ENCODE data around the gene ZNF208.

DNA sequence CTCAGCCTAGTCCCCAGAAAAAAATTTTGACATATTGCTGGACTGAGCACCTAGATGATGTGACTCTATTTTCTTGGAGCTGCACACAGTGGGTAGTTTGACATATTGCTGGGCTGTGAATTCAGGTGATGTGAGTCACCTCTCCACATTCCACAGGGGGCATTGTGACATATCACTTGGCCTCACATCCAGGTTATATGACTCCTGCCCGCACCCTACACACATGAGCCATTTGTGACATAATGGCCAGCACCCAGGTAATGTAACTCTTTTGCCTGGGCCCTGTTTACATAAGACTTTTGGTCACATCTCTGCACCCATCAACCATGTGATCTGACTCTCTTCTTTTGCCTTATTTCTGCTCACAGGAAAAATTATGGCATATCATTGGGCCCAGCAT, 119.7 kb downstream of the ZNF208 start:
- TF ChIP-seq POLR2AphosphoS5 (IDR thresholded peaks at IDR 0.05) = no peak
- TF ChIP-seq, protein P1, sequence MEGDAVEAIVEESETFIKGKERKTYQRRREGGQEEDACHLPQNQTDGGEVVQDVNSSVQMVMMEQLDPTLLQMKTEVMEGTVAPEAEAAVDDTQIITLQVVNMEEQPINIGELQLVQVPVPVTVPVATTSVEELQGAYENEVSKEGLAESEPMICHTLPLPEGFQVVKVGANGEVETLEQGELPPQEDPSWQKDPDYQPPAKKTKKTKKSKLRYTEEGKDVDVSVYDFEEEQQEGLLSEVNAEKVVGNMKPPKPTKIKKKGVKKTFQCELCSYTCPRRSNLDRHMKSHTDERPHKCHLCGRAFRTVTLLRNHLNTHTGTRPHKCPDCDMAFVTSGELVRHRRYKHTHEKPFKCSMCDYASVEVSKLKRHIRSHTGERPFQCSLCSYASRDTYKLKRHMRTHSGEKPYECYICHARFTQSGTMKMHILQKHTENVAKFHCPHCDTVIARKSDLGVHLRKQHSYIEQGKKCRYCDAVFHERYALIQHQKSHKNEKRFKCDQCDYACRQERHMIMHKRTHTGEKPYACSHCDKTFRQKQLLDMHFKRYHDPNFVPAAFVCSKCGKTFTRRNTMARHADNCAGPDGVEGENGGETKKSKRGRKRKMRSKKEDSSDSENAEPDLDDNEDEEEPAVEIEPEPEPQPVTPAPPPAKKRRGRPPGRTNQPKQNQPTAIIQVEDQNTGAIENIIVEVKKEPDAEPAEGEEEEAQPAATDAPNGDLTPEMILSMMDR (IDR thresholded peaks at IDR 0.05) = no peak
- TF ChIP-seq EP300 (IDR thresholded peaks at IDR 0.05) = no peak
- no peak for TF ChIP-seq POLR2A (IDR thresholded peaks at IDR 0.05)

Measured in suprapubic skin (tissue), 4 donors.